GM23248 (cell line): ENCODE measurements around the gene UST. TPM values are rescaled to one million over a fixed set of nuclear protein-coding genes. Genes with fewer than 3 reads are reported as not detected.

Experiments used
- DNase-seq: peaks from one replicate; pipeline ENCODE4 v3.0.0-alpha.2; 2015
- H2AFZ ChIP-seq: fragments of 200-600 bp; sonication (generic); 2 replicates; pipeline ENCODE4 v1.6.1; 2016; ENCODE audit warnings: antibody characterized with exemption
- H3F3A ChIP-seq: fragments of 200-600 bp; sonication (generic); 2 replicates; pipeline ENCODE4 v1.6.1; 2016; ENCODE audit warnings: mild to moderate bottlenecking, antibody characterized with exemption, mixed run types; ENCODE audit not compliant: insufficient read depth
- H3K27ac ChIP-seq: fragments of 200-600 bp; sonication (generic); 2 replicates; pipeline ENCODE4 v1.5.1; 2016; ENCODE audit warnings: mild to moderate bottlenecking
- H3K27me3 ChIP-seq: fragments of 200-600 bp; sonication (generic); replicated peaks from 2 replicates; pipeline ENCODE4 v1.6.1; 2016; ENCODE audit warnings: mild to moderate bottlenecking; ENCODE audit not compliant: insufficient read depth
- H3K36me3 ChIP-seq: fragments of 200-600 bp; sonication (generic); 2 replicates; pipeline ENCODE4 v1.6.1; 2016; ENCODE audit warnings: low read depth, mild to moderate bottlenecking
- H3K4me1 ChIP-seq: fragments of 200-600 bp; sonication (generic); 2 replicates; pipeline ENCODE4 v1.6.1; 2016; ENCODE audit warnings: mild to moderate bottlenecking; ENCODE audit not compliant: insufficient read depth
- H3K4me2 ChIP-seq: fragments of 200-600 bp; sonication (generic); one replicate; pipeline ENCODE4 v1.6.1; 2016; ENCODE audit warnings: mild to moderate bottlenecking; ENCODE audit not compliant: unreplicated experiment
- H3K4me3 ChIP-seq: fragments of 200-600 bp; sonication (generic); 2 replicates; pipeline ENCODE4 v1.5.1; 2016; ENCODE audit warnings: mild to moderate bottlenecking
- H3K79me2 ChIP-seq: fragments of 200-600 bp; sonication (generic); 2 replicates; pipeline ENCODE4 v1.6.1; 2016; ENCODE audit warnings: mild to moderate bottlenecking; ENCODE audit not compliant: insufficient read depth
- H3K9ac ChIP-seq: fragments of 200-600 bp; sonication (generic); 2 replicates; pipeline ENCODE4 v1.6.1; 2016; ENCODE audit warnings: mild to moderate bottlenecking
- H3K9me2 ChIP-seq: fragments of 200-600 bp; sonication (generic); 2 replicates; pipeline ENCODE4 v1.6.1; 2016; ENCODE audit warnings: mixed run types, mild to moderate bottlenecking, moderate library complexity; ENCODE audit not compliant: insufficient read depth
- H3K9me3 ChIP-seq: fragments of 200-600 bp; sonication (generic); one replicate; pipeline ENCODE4 v1.6.1; 2017; ENCODE audit warnings: low read depth
- H4K20me1 ChIP-seq: fragments of 200-600 bp; sonication (generic); 2 replicates; pipeline ENCODE4 v1.6.0; 2016; ENCODE audit not compliant: insufficient read depth
- EZH2 ChIP-seq: fragments of 200-600 bp; sonication (generic); IDR thresholded peaks from 2 replicates; pipeline ENCODE4 v1.6.1; 2018; ENCODE audit warnings: antibody characterized with exemption, mild to moderate bottlenecking; ENCODE audit not compliant: insufficient read depth, poor library complexity, severe bottlenecking
- EZH2phosphoT487 ChIP-seq: fragments of 200-600 bp; sonication (generic); IDR thresholded peaks from 2 replicates; pipeline ENCODE4 v1.6.1; 2018; ENCODE audit warnings: antibody characterized with exemption, moderate library complexity, mild to moderate bottlenecking, low read depth; ENCODE audit not compliant: insufficient read depth
- WGBS, 2 experiments: methylation state at CpG; one replicate each; pipeline ENCODE4 v1.1.6; 2015 to 2017; ENCODE audit warnings: low lambda C conversion rate in 2 of 2, low coverage in 1 of 2; ENCODE audit errors: missing lambda C conversion rate in 2 of 2; 5-methylcytosine and 5-hydroxymethylcytosine counted together
- in situ Hi-C: fragments of 300-500 bp; cut with MboI; formaldehyde crosslinking; loops from 2 replicates; pipeline ENCODE4 v1.15.0; 2020
- polyA plus RNA-seq: library from polyadenylated mRNA; unstranded; fragments of >200 nt; fragmentation: Nextera tagmentation; extraction: Ambion mirVana; gene quantifications from 2 replicates; pipeline ENCODE4 v1.2.1, GENCODE V29; 2016
- total RNA-seq: library from RNA; depleted of rRNA; stranded (reverse); fragments of >200 nt; shearing (Covaris generic); gene quantifications from 2 replicates; pipeline ENCODE4 v1.2.3, GENCODE V29; 2014

Gene UST
- total and polyA plus RNA-seq, 2 experiments from 2014 or later = 10.1 to 23.3 TPM

DNA sequence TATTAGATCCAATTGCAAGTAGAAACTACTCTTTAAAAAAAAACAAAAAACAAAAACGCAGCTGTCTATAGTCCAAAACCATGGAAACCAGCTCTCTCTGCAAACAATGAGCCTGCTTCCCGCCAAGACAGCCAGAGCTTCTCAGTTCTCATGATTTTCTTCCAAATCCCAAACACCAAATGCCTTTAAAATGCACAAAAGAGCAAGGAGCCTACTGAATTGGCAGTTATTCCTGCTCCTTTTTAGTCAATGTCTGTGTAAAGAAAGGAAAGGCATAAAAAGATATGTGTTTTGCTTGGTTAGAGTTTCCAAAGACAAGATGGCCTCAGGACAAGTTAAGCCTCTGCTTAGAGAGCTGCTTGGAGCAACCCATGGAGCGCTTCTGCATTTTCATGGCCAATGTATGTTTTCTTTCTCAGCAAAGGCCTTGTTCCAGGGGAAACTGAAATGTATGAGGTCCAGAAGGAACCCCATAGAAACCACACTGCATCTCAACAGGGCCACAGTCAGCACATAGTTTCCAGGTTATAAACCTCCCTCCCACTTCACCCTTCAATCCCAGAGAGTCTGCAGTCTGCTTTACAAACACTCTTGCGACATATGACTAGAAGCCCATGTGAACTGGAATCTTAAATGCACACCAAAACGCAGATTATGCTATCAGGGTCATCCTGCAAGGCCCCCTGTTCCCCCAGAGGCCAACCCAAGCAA lies 361.4 kb downstream of the UST start:
- no peaks in the 10 kb centered on the region for H3K36me3 ChIP-seq
- no peaks in the 10 kb centered on the region; the same call in 1 of the 2 replicates for H3K27me3 ChIP-seq
- H3K9ac ChIP-seq = no peak overlapping the region
- H3K4me3 ChIP-seq = no peak overlapping the region
- no peaks in the 10 kb centered on the region for H4K20me1 ChIP-seq
- no peak overlapping the region for H2AFZ ChIP-seq
- H3K4me1 ChIP-seq = no peaks in the 10 kb centered on the region
- in situ Hi-C loops = no loop called here
- H3K9me2 ChIP-seq = no peaks in the 10 kb centered on the region
- no peak overlapping the region for H3K27ac ChIP-seq
- WGBS, 2 experiments = 43 to 50% methylated on average over 5 of the region's 5 CpGs
- TF ChIP-seq EZH2 (no peak), EZH2phosphoT487 (no peak)
- H3K79me2 ChIP-seq = no peaks in the 10 kb centered on the region
- H3K9me3 ChIP-seq = no peaks in the 10 kb centered on the region
- H3F3A ChIP-seq = no peaks in the 10 kb centered on the region
- no peak for DNase-seq
- no peak overlapping the region for H3K4me2 ChIP-seq

DNA sequence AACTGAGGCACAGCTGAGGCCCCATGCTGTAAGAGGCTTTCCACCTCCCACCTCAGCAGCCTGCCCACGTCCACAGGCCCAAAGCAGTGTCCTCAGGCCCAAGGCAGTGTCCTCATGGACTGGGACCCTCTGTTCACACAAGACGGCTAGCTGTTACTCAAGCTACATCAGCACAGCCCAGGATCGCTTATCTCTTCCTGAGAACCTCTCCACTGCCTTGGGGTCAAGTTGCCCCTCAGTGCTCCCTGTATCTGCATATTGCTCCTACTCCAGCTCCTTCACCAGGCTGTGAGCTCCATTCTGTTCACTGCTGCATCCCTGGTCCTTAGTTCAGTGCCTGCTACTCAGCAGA lies 361.9 kb downstream of the UST start:
- no peaks in the 10 kb centered on the region for H3K79me2 ChIP-seq
- no peak for TF ChIP-seq EZH2phosphoT487
- no peaks in the 10 kb centered on the region for H3K9me3 ChIP-seq
- no peak overlapping the region for H3K4me2 ChIP-seq
- H3K4me3 ChIP-seq = no peak overlapping the region
- in situ Hi-C loops = no loop called here
- H3K4me1 ChIP-seq = no peaks in the 10 kb centered on the region
- no peaks in the 10 kb centered on the region; the same call in 1 of the 2 replicates for H3K27me3 ChIP-seq
- no peaks in the 10 kb centered on the region for H3K36me3 ChIP-seq
- no peak for DNase-seq
- no peaks in the 10 kb centered on the region for H3F3A ChIP-seq
- H3K9me2 ChIP-seq = no peaks in the 10 kb centered on the region
- H4K20me1 ChIP-seq = no peaks in the 10 kb centered on the region
- no peak overlapping the region for H3K9ac ChIP-seq
- H2AFZ ChIP-seq = no peak overlapping the region
- no peak overlapping the region for H3K27ac ChIP-seq
- WGBS, 2 experiments = 61 to 67% methylated on average over 3 of the region's 3 CpGs

DNA sequence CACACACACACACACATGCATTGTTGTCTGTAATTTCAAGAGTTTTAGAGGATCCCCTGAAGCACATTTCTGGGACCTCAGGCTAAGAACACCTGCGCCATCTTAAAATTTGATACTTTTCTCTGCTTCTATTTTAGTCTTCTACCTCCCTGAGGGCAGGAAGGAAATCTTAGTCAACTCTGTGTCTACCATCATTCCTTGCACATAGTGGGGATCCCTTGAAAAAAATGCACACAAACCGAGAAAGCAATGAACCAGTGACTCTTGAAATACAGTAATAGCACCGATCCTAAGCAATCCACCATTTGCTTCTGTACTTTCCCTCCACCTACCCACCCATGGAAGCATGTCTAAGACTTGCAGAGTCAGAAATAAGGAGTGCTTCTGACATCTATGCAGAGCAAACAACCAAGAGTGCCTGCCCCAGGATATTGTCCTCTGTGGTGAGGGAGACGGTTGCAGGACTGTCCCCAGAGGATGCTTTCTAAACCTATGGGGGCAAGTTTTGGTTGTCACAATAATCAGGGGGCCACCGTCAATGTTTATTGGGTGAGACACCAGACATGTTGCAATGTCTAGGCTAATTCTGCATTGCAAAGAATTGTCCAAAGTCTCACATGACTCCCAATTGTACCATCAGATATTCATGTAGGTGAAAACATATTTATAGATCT lies 362.7 kb downstream of the UST start:
- no peaks in the 10 kb centered on the region for H3K9me2 ChIP-seq
- no peaks in the 10 kb centered on the region; the same call in 1 of the 2 replicates for H3K27me3 ChIP-seq
- H3K4me2 ChIP-seq = no peak overlapping the region
- H3K79me2 ChIP-seq = no peaks in the 10 kb centered on the region
- TF ChIP-seq EZH2 (no peak), EZH2phosphoT487 (no peak)
- H3K27ac ChIP-seq = no peak overlapping the region
- no peak overlapping the region for H3K9ac ChIP-seq
- no peaks in the 10 kb centered on the region for H3F3A ChIP-seq
- H3K4me1 ChIP-seq = no peaks in the 10 kb centered on the region
- H4K20me1 ChIP-seq = no peaks in the 10 kb centered on the region
- no peaks in the 10 kb centered on the region for H3K9me3 ChIP-seq
- H3K4me3 ChIP-seq = no peak overlapping the region
- in situ Hi-C loops = no loop called here
- no peaks in the 10 kb centered on the region for H3K36me3 ChIP-seq
- H2AFZ ChIP-seq = no peak overlapping the region
- no peak for DNase-seq
- WGBS, 2 experiments = 73 to 80% methylated on average over 5 of the region's 5 CpGs

DNA sequence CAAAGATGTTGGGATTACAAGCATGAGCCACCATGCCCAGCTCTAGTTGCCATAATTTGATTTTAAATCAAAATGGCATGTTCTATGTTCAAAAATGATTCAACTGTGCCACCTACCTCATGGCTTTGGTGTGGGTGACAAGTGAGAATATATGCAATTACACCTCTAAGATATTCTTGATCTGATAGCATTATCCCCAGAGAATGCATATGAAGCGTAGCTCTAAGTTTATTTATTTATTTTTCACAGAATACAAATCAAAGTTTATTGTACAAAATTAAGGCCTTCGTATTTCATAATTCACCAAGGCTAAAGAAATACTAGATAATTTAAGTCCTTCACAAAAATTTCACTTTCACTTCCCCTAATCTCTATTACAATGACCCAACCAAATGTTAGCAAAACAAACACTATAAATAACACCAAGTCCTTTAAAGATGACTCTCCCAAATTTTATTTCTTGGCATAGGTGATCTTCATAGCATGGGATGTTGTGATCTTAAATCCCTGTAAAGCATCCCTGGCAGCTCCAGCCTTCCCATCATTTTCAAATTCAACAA lies 364.8 kb downstream of the UST start:
- no peak overlapping the region for H2AFZ ChIP-seq
- no peak overlapping the region for H3K9ac ChIP-seq
- no peaks in the 10 kb centered on the region for H3K79me2 ChIP-seq
- no peaks in the 10 kb centered on the region for H3F3A ChIP-seq
- H4K20me1 ChIP-seq = no peaks in the 10 kb centered on the region
- no peaks in the 10 kb centered on the region for H3K4me1 ChIP-seq
- no peak overlapping the region for H3K4me2 ChIP-seq
- H3K36me3 ChIP-seq = no peaks in the 10 kb centered on the region
- no peak overlapping the region for H3K4me3 ChIP-seq
- H3K9me3 ChIP-seq = no peaks in the 10 kb centered on the region
- DNase-seq = no peak
- TF ChIP-seq EZH2phosphoT487 (no peak), EZH2 (no peak)
- H3K9me2 ChIP-seq = no peaks in the 10 kb centered on the region
- peaks cover 8% of the 10 kb centered on the region; the same call in 1 of the 2 replicates for H3K27me3 ChIP-seq
- 62 to 68% methylated on average over 2 of the region's 2 CpGs for WGBS, 2 experiments
- in situ Hi-C loops = no loop called here
- H3K27ac ChIP-seq = no peak overlapping the region
